ENCODE results near the gene SLC25A45.

The SLC25A45 gene

DNA sequence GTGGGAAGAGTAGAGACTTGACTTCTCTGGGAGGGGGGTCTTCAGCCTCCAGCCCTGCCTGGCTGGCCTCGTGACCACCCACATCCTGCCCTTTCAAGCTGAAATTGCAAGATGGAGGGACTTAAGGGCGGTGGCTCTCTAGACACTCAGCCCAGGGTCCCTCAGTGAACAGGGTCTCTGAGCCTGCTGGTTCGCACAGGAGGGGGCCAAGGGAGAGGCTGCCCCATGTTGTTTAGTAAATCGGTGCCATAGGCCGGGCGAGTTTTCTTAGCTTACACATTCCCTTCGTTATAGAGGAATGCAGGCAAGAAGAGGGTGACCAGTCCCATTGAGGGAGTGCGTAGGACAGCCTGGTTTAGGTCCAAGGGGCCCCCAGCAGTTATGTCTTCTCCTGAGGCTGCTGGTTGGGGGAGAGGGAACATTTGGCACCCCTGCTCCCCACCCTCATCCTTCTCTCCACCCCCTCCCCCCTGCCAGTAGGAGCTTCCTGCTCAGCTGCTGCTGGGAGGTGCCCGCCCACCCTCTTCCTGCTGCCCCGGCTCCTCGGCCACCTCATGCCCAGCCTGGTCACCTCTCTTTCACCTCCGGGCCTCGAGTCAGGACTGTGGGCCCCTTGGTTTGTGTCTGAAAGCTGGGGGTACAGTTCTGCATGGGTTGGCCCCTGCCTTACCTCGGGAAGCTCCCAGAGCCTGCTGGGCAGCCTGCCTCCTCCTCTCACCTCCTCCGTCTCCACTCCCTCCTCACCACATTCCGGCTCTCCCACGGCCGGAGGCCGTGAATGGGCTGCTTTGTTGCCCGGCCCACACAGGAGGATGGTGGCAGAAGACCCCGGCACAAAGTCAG is 7.9 kb upstream of the SLC25A45 start:
- in situ Hi-C loops (cut with MboI; ENCODE audit: low sequenced_read_pairs) = no loop called here

DNA sequence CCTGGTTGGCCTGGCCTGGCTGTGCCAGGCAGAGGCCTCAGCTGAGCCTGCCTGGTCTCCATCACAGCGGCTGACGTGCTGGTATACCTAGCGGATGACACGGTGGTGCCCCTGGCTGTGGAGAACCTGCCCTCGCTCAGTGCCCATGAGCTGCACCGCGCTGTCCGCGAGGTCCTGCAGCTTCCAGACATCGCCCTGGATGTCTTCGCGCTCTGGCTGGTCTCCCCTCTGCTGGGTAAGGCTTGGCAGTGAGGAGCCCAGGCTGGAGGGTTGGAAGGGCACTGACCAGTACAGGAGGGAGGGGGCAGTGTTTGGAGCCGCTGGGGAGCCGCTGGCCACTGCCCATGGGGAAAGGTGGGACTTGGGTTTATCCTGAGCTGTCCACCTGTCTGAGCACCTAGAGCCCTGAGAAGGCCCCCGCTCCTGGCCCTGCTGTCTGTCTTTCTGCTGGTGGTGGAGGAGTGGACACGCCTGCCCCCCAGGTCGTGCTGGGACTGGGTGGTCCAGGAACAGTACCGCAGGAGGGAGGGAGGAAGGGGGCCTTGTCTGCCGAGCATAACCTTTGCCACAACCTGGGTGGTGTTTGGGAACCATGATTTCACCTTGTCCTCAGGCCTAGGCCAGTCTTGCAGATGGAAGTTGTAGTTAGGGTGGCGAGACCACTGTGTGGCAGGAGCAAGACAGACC is 7.0 kb upstream of the SLC25A45 start:
- in situ Hi-C loops (cut with MboI; ENCODE audit: low sequenced_read_pairs) = no loop called here

DNA sequence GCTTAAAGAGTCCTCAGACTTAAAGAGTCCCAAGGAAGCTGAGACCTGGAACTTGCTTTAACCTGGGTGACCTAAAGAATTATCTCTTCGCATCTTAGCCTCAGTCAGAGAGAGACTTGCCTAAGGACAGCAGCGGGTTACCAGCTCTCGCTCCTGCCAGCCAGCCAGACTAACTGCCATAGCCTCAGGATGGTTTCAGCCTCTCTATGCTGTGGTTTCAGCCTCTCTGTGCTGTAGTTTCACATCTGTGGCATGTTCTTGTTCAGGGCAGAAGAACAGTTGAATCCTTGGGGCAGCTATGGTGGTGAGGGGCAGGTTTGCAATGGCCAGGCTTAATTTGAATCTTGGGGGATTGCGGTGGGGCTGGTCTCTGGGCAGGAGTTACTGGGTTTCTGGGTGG is 6.3 kb upstream of the SLC25A45 start:
- in situ Hi-C loops (cut with MboI; ENCODE audit: low sequenced_read_pairs) = no loop called here

DNA sequence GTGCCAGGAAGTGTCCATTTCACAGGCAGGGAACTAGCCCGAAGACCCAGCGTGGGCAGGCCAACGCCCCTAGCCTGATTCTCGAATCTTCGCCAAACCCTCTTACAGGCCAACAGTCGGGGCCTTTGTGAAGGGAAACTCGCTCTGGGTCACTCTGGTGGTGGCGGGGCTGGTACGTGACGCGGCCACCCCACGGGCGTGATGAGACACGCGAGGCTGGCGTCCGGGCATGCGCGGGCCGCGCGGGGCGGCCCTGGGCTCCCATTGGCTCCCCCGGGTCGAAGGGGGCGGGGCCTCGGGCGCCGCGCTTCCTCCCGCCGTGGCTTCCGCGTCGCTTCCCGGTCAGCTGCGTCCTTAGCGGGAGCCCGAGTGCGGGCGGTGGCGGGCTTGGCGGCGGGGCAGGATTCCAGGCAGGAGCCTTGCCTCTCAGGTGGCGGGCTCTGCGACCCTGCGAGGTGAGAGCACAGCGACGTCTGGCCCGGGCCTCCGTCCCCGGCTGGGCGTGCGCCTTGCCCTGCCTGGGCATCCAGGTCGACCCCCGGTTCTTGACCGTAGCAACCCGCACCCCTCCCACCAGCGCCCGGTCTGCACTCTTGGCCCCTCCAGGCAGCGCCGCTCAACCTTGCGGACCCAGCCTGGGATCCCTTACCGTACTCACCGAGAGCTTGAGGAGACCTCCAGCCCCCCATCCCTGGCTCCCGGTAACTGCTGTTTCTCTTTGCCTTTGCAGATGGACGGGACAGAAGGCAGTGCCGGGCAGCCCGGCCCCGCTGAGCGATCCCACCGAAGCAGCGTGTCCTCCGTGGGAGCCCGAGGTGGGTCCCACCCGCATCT is 4.1 kb upstream of the SLC25A45 start, which contains the start of gene FRMD8:
FRMD8 (plus strand) TSS at position 331 of the 834 bp plus-strand sequence; CDS start at position 731, 400 bp downstream.
- in situ Hi-C loops (cut with MboI; ENCODE audit: low sequenced_read_pairs) = no loop called here

DNA sequence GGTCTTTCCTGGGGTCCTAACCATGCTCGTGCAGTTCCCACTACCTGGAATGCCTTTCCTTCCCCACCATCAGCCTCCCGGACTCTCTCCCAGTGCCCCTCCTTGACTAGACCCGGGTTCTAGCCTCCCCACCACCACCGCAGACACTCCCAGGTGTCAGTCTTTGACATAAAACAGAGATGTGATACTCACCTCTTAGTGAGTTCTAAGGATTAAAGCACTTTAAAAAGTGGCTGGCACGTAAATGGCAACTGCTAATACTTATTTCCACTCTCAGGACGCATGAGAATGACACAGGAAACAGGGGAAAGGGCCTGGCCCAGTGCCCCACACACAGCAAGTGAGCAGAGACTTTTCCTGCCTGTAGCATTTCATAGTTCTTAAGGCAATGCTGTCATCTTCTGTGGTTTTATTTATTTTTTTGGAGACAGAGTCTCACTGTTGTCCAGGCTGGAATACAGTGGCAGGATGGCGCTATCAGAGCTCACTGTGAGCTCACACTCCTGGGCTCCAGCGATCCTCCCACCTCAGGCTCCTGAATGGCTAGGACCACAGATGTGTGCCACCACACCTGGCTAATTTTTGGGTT is 1.9 kb upstream of the SLC25A45 start:
- in situ Hi-C loops (cut with MboI; ENCODE audit: low sequenced_read_pairs) = no loop called here

DNA sequence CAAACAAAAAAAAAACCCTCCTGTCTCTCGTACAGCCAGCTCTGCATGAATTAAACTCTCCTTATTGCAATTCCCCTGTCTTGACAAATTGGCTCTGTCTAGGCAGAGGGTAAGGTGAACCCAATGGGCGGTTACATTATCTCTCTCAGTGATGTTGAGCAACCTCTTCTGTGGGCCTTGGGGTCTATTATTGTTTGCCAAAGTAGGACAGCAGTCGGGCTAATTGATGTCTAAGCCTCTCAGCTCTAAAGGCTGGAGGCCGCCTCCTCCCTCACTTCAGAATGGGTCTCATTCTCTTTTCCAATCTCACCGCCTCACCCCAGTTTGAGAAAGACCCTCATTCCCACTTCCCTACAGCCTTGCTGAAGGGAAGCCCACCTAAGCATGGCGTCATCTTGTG is 1.3 kb upstream of the SLC25A45 start:
- in situ Hi-C loops (cut with MboI; ENCODE audit: low sequenced_read_pairs) = no loop called here

DNA sequence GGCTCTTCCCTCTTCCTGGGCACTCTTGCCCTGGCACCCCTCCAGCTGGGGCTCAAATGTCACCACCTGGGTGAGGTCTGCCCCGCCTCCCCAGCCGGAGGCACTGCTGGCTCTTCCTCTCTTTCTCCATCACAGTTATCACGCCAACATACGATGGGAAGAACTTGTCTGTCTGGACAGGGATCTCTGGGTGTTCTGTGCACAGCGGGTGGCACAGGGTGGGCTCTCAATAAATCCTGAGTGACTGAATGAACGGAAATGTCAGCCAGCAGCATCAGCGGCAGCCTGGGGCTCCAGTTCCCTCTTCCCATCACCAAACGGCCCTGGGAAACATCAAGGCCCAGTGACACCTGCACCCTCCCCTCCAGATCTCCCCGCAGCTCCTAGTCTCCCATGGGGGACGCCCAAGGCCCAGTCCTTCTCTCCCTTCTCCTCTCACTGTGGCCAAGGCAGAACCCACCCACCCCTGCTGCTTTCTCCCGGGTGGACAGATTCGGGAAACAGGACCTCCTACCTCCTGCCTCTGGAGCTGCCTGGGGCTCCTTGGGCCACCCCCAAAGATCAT is 440 bp upstream of the SLC25A45 start:
- in situ Hi-C loops (cut with MboI; ENCODE audit: low sequenced_read_pairs) = no loop called here

DNA sequence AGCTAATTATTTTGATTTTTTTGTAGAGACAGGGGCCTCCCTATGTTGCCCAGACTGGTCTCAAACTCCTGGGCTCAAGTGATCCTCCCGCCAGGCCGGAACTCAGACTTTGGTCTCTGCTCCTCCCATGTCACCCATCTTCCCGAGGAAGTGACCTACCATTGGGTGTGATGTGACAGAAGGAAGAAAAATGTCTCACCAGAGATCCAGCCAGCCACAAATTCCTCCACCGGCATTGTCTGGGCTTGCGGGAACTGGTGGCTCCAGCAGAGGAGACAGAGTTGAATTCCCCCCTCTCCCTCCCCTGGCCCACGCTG is 772 bp downstream of the SLC25A45 start:
- in situ Hi-C loops (cut with MboI; ENCODE audit: low sequenced_read_pairs) = no loop called here

DNA sequence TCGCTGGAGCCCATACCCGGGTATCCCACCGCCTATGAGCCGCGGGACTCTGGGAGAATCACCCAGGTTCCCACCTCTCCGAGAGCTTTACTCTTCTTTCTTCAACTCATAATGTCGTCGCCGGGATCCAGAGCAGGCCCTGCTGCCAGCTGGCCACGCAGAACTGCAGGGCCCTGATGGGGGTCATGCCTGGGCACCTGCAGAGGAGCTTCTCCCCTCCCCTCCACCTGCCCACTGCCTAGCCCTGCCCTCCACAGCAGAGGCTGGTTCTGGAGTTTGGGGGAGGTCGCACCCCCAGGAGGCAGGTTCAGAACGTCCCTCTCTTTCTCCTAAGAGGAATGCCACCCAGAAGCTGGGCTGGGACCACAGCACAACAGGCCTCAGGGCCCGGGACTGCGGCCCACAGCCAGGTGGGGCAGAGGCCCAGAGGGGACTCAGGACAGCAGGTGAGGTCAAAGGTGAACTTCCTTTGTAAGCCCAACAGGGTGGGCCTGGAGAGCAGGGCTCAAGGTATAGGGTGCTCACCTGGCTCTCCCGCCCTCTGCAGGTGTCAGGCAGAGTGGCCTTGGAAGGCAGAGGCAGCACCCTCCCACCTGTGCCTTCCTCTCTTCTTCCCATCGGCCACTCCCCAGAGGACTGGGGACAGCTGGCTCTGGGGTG is 1.9 kb downstream of the SLC25A45 start:
- in situ Hi-C loops (cut with MboI; ENCODE audit: low sequenced_read_pairs) = no loop called here

DNA sequence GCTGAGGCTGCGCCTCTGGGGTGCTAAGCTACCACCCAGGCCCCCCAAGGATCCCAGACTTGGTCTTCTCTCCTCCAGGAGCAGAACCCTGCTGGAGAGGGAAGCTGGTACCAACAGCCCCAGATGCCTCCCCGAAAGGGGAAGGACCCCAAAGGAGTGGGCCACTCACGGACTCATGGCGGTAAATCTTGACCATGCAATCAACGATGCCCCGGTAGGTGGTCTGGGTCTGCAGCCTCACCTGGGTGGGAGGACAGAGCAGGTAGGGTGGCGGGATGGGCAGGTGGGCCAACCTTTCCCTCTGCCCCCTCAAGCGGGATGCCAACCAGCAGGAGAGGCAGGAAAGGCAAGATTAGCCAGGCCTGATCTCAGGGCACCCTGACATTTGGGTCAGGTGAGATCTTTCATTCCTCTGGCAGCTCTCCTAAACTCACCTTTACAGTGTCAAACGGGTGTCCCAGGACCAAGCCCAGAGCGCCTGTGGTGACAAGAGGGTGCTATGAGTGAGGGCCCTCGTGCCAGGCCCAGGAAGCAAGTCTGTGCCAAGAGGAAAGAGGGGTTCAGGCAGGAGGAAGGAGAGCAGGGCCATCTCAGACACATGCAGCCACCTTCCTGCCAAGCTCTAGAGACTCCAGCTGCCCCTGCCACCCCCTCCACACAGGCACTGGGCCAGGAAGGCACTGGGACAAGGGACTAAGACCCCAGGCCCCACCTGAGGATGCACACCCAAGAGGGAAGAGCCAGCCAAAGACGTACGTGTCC is 2.6 kb downstream of the SLC25A45 start:
- in situ Hi-C loops (cut with MboI; ENCODE audit: low sequenced_read_pairs) = no loop called here

DNA sequence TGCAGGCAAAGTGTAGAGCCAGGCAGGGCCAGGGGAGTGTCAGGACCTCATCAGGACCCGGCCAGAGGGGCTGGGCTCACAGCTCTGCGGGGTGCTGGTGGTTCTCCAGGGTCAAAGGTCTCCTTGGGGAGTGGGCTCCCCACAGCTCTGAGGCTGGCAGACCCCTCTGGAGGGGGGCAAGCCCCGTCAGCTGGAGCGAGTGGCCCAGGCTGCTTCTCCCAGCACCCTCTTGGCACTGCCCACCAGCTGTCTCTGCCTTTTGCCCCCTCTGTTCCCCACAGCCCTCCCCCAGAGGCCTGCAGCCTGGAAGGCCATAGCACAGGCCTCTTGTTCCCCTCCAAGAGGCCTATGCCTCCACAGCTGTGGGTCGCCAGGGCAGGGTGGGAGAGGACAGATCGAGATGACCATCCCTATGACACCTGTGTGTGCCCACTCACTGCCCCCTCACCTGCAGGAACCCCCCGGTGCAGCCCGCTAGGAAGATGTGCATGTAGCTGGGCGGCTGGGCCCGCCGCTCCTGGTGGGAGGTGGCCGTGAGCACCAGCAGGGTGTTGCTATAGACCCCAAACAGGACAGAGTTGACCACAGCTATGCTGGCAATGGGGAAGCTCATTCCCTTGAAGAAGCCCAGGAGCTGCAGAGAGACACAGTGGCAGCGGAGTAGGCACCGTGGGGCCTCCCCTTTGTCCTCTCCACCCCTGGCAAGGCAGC is 3.4 kb downstream of the SLC25A45 start:
- in situ Hi-C loops (cut with MboI; ENCODE audit: low sequenced_read_pairs) = no loop called here

DNA sequence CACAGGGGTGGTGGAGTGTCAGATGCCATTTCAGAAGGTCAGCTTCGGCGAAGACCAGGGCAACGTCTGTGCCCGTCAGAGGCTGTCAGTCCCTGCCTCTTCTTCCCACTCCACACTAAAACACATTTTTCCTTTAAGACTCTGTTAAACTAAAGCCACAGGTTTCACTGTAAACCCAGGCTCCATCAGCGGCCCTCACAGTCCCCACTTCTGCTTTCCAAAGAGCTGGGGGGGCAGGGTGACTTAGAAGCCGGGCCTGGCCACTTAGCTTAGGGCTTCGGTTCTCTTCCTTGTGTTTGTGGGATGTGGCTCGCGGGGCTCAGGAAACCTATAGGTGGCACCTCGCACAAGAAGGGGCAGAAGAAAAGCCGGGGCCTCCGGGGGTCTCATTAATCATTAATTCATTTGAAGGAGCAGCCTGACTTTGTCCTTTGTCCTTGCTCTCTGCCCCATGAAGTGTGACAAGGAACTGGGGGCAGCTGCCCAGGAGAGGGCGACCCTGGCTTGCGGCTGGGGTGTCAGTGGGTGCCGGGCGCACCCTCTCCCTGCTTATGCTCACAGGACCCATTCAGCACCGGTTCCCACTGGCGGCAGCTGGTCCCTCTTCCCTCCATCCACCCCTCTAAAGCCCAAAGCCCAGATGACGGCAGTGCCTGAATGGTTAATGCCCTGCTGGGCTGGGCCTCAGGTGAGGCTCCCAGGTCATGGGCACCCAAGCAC is 4.1 kb downstream of the SLC25A45 start:
- in situ Hi-C loops (cut with MboI; ENCODE audit: low sequenced_read_pairs) = no loop called here

DNA sequence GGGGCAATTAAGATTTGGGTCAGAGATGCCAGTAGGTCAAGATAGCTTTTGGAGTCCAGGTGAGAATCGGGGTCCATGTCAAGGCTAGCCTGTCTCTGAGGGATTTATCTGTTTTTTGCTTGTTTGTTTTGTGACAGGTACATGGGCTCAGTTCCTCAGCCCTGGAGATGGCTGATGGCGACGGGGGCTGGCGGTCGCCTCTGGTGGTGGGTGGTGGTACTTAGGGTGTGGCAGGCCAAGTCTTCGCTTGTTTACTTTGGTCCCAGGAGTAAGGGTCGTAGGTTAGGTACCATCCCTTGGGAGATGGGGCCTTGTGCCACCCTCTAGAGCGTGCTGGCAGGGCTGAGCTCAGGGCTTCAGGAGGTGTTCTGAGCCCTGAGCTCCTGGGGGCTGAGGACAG is 4.7 kb downstream of the SLC25A45 start:
- in situ Hi-C loops (cut with MboI; ENCODE audit: low sequenced_read_pairs) = no loop called here

DNA sequence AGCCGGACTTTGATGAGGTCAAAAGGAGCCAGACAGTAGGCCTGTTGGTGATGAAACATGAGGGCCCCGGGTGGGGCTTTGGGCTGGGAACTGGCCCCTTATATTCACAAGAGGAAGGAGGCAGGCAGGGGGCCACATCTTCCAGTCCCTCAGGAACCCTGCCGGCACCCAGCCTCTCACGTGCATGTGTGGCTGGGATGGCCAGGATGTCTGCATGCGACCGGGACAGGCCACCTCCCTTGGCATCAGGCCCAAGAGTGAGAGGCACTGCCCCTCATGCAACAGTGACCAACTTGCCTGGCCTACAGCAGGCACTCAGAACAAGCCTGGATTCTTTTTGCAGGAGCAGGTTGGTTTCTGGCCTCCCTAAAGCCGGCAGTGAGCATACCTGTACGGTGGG is 5.4 kb downstream of the SLC25A45 start:
- in situ Hi-C loops (cut with MboI; ENCODE audit: low sequenced_read_pairs) = no loop called here

DNA sequence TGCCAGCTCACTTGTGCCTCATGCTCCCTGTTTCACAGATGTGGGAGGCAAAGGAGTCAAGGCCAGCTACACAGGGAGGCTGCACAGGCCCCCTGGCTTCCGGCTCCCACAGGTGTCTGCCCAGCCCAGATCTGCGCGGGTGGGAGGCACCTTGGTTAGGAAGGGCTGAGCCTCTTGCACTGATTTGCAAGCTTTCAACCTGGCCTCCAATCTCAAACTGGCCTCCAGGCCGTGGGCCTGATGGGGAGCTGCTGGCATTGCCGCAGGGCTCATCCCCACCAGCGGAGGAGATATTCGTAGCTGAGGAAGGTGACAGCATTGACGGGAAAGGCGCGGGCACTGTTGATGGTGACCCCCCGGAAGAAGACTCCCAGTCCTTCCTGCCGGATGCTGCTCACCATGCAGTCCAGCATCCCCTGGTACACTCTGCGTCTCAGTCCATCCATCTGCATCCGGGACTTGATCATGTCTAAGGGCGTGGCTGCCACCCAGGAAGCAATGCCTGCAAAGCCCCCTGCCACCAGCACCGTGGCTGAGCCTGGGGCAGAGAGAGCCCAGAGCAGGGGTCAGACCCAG is 6.2 kb downstream of the SLC25A45 start:
- in situ Hi-C loops (cut with MboI; ENCODE audit: low sequenced_read_pairs) = no loop called here

DNA sequence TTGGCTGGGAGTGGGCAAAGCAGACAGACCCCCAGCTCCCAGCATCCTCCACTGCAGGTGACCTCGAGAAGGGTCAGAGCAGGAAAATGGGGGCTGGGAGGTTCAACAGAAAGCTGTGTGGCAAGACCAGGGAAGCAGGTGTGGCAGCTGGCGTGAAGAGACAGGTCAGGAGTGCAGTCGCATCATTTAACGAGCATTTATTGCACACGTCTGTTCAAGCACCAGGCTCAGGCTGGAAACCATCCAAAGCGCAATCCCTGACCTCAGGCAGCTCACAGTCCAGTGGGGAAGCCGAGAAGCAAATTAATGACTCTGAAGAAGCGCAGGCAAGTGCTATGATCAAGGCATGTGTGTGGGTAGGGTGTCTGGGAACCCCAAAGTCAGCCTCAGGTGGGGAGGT is 7.4 kb downstream of the SLC25A45 start:
- in situ Hi-C loops (cut with MboI; ENCODE audit: low sequenced_read_pairs) = no loop called here

DNA sequence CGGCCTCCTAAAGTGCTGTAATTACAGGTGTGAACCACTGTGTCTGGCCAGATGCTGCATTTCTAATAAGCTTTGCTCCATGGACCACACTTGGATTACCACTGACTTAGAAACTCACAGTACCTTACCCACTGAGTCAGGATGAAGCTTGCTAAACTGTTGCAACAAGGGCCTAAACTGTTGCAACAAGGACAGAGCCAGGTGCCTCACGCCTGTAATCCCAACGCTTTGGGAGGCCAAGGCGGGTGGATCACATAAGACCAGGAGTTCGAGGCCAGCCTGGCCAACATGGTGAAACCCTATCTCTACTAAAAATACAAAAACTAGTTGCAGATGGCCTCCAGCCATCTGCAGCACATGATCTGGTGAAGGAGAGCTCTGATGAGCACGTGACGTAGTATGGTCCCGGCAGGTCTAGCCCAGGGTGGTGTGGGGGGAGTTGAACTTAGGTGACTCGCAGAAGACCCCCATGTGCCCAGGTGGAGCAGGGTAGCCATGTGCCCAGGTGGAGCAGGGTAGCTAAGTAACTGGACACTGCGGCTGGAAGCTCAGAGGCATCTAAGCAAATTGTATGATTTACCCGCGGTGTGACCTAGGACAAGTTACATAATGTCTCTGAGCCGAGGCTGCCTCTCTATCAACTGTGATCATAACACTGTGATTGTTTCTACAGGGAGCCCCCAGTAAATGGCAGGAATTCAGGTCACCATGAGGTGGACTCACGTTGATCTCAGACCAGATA is 8.4 kb downstream of the SLC25A45 start:
- in situ Hi-C loops (cut with MboI; ENCODE audit: low sequenced_read_pairs) = no loop called here
